K562 (cell line): ENCODE results near the gene IQSEC3. TPM values are rescaled to one million over a fixed set of nuclear protein-coding genes. Genes with fewer than 3 reads are reported as not detected.

Experiments used
- ATAC-seq: fragments of 200-7000 bp; cut with Tn5 transposase; 3 replicates; pipeline ENCODE4 v1.9.1; 2020; ENCODE audit warnings: moderate library complexity
- BruUV-seq: library from RNA; stranded (reverse); fragments of 400-500 nt; replicated peaks from 2 replicates; lab custom pipeline; 2021; lab: Mats Ljungman, UMichigan
- CTCF ChIA-PET: fragments of 300-600 bp; formaldehyde crosslinking; extraction: SDS; loops from one replicate; lab custom pipeline; 2021; ENCODE audit warnings: low intra/inter-chr PET ratio; lab: Yijun Ruan, JAX
- POLR2A ChIA-PET: fragments of 300-600, 350-650 bp; sonication (Branson Sonifier 250); formaldehyde crosslinking; extraction: SDS; loops from one replicate; lab custom pipeline; 2021; ENCODE audit warnings: antibody characterized with exemption, inconsistent platforms; lab: Yijun Ruan, JAX
- DNase-seq, 4 experiments: peaks; one replicate each; pipeline versions ENCODE4 v3.0.0 to v3.0.0-alpha.2; 2011 to 2018; ENCODE audit warnings: low spot score in 3 of 4, mixed read lengths in 3 of 4; ENCODE audit errors: extremely low read depth in 1 of 4
- FAIRE-seq: peaks from 2 replicates; lab custom pipeline; 2011; peaks lifted over from hg19 to GRCh38; lab: Jason Lieb, UNC
- H2AFZ ChIP-seq: 2 replicates; pipeline ENCODE4 v1.6.0; 2011; ENCODE audit warnings: low read depth, low read length, control low read depth, inconsistent platforms
- H3K27ac ChIP-seq: fragments of 200-600 bp; 3 replicates; pipeline ENCODE4 v1.8.0; 2011; ENCODE audit warnings: low read depth, mild to moderate bottlenecking, control low read depth, inconsistent platforms, low read length, moderate library complexity, mixed read lengths; ENCODE audit errors: extremely low read depth
- H3K27me3 ChIP-seq, 2 experiments: fragments of 300-600 bp in 1 of 2; 2 replicates in 1 of 2; 3 replicates in 1 of 2; pipeline versions ENCODE4 v1.6.0 to v1.8.0; 2011; ENCODE audit warnings: inconsistent platforms in 2 of 2, low read length in 2 of 2, mild to moderate bottlenecking in 1 of 2, mixed read lengths in 1 of 2, moderate library complexity in 1 of 2; ENCODE audit not compliant: control insufficient read depth in 2 of 2, insufficient read depth in 2 of 2
- H3K36me3 ChIP-seq: fragments of 300-600 bp; 3 replicates; pipeline ENCODE4 v1.8.0; 2011; ENCODE audit warnings: mild to moderate bottlenecking, low read length, inconsistent platforms; ENCODE audit not compliant: control insufficient read depth, insufficient read depth
- H3K4me1 ChIP-seq, 2 experiments: fragments of 200-600 bp in 1 of 2; replicated peaks in 1 of 2; 2 replicates in 1 of 2; 3 replicates in 1 of 2; pipeline versions ENCODE4 v1.5.1 to v1.8.0; 2011; ENCODE audit warnings: inconsistent platforms in 2 of 2, low read length in 2 of 2, mild to moderate bottlenecking in 1 of 2, mixed read lengths in 1 of 2, moderate library complexity in 1 of 2; ENCODE audit not compliant: control insufficient read depth in 2 of 2, insufficient read depth in 2 of 2
- H3K4me2 ChIP-seq: 2 replicates; pipeline ENCODE4 v1.6.1; 2011; ENCODE audit warnings: low read length, control low read depth, inconsistent platforms, mixed read lengths; ENCODE audit not compliant: insufficient read depth
- H3K4me3 ChIP-seq: fragments of 200-600 bp; sonication (generic), shearing (Covaris generic); 2 replicates; pipeline ENCODE4 v1.5.1; 2016; ENCODE audit warnings: control low read depth, inconsistent platforms
- H3K79me2 ChIP-seq: fragments of 200-600 bp; 3 replicates; pipeline ENCODE4 v1.8.0; 2011; ENCODE audit warnings: low read length, inconsistent platforms; ENCODE audit not compliant: control insufficient read depth, insufficient read depth
- H3K9ac ChIP-seq, 2 experiments: 2 replicates each; pipeline versions ENCODE4 v1.6.0 to v1.6.1; 2011; ENCODE audit warnings: low read depth in 2 of 2, low read length in 2 of 2, control low read depth in 1 of 2, inconsistent platforms in 1 of 2, mild to moderate bottlenecking in 1 of 2, mixed read lengths in 1 of 2; ENCODE audit not compliant: insufficient read depth in 1 of 2
- H3K9me1 ChIP-seq: one replicate; pipeline ENCODE4 v1.6.0; 2011; ENCODE audit warnings: inconsistent platforms, mild to moderate bottlenecking, low read length, moderate library complexity; ENCODE audit not compliant: control insufficient read depth, insufficient read depth
- H3K9me3 ChIP-seq: replicated peaks from 2 replicates; pipeline ENCODE4 v1.5.1; 2011; ENCODE audit warnings: low read depth, low read length, inconsistent platforms; ENCODE audit not compliant: control insufficient read depth, insufficient read depth
- H4K20me1 ChIP-seq: replicated peaks from 2 replicates; pipeline ENCODE4 v1.6.1; 2011; ENCODE audit warnings: low read length, inconsistent platforms, mixed read lengths; ENCODE audit not compliant: control insufficient read depth, insufficient read depth
- BHLHE40 ChIP-seq: IDR thresholded peaks from 2 replicates; pipeline ENCODE4 v1.6.1; 2011; ENCODE audit warnings: low read length, improper control_type of control experiment
- KAT2B ChIP-seq: IDR thresholded peaks from one replicate; pipeline ENCODE4 v1.6.1; 2012; ENCODE audit warnings: low read depth, mild to moderate bottlenecking, control low read depth, inconsistent platforms, low read length, moderate library complexity
- MLX ChIP-seq, 2 experiments: fragments of 450-650 bp in 1 of 2; sonication (generic) in 1 of 2; formaldehyde crosslinking; conservative IDR thresholded peaks; 2 replicates each; pipeline versions ENCODE4 v1.4.0 to v1.8.1; 2020 to 2022; ENCODE audit warnings: mild to moderate bottlenecking in 1 of 2, missing genetic modification reagents in 1 of 2
- MXD1 ChIP-seq: fragments of 250-450 bp; sonication (Bioruptor Pico); IDR thresholded peaks from 2 replicates; pipeline ENCODE4 v1.8.0; 2021; ENCODE audit warnings: borderline replicate concordance, mild to moderate bottlenecking, moderate library complexity; ENCODE audit not compliant: poor library complexity, severe bottlenecking
- NR3C1 ChIP-seq: sonication (generic); formaldehyde crosslinking; IDR thresholded peaks from 2 replicates; pipeline ENCODE4 v1.8.1; 2022; ENCODE audit warnings: missing genetic modification reagents
- PREB ChIP-seq: sonication (generic); formaldehyde crosslinking; IDR thresholded peaks from 2 replicates; pipeline ENCODE4 v1.8.1; 2023; ENCODE audit warnings: mild to moderate bottlenecking, missing genetic modification reagents
- PRMT5 ChIP-seq: sonication (generic); formaldehyde crosslinking; IDR thresholded peaks from 2 replicates; pipeline ENCODE4 v1.5.0; 2020; ENCODE audit warnings: missing genetic modification reagents
- ZFP91 ChIP-seq: sonication (generic); formaldehyde crosslinking; IDR thresholded peaks from 2 replicates; pipeline ENCODE4 v1.8.0; 2022; ENCODE audit warnings: mild to moderate bottlenecking, missing genetic modification reagents
- ZNF407 ChIP-seq: fragments of 450-650 bp; IDR thresholded peaks from 2 replicates; pipeline ENCODE4 v1.6.1; 2016; ENCODE audit warnings: low read depth
- ZNF444 ChIP-seq: fragments of 250-450 bp; sonication (Bioruptor Pico); IDR thresholded peaks from 2 replicates; pipeline ENCODE4 v1.4.0; 2020; ENCODE audit warnings: mild to moderate bottlenecking, moderate library complexity
- WGBS: fragments of 100-300 bp; shearing (Covaris generic); methylation state at CpG from one replicate; pipeline ENCODE4 v1.1.6; 2016; ENCODE audit warnings: low coverage, mixed read lengths; ENCODE audit not compliant: insufficient coverage; ENCODE audit errors: missing lambda C conversion rate; 5-methylcytosine and 5-hydroxymethylcytosine counted together
- in situ Hi-C: fragments of 300-500 bp; cut with MboI; formaldehyde crosslinking; loops from 4 replicates; pipeline ENCODE4 v1.15.0; 2018; ENCODE audit warnings: inconsistent platforms, mixed read lengths
- intact Hi-C: fragments of 100-400 bp; cut with micrococcal nuclease; formaldehyde crosslinking; loops from 2 replicates; pipeline ENCODE4 v1.14.2; 2022
- polyA plus RNA-seq, 8 experiments: library from polyadenylated mRNA; depleted of rRNA in 4 of 8; stranded (reverse) in 5 of 8; unstranded in 3 of 8; fragments of >200 nt; fragmentation: Nextera tagmentation in 2 of 8; fragmentation: Illumina TruSeq in 1 of 8; extraction: Ambion mirVana in 2 of 8; extraction: Trizol in 1 of 8; gene quantifications; 2 replicates each; pipeline versions ENCODE4 v1.2.1 to v1.2.3, GENCODE V29; 2011 to 2014; ENCODE audit warnings: inconsistent platforms in 1 of 8, missing spikeins in 1 of 8
- total RNA-seq, 7 experiments: library from RNA; depleted of rRNA in 6 of 7; stranded (reverse); fragments of >200 nt in 6 of 7; fragmentation: Illumina TruSeq in 2 of 7; extraction: Trizol in 2 of 7; gene quantifications; 2 replicates each; pipeline versions ENCODE4 v1.2.1 to v1.2.3, GENCODE V29; 2011 to 2021; ENCODE audit warnings: low replicate concordance in 1 of 7

Gene IQSEC3
- total and polyA plus RNA-seq, 9 of the 15 experiments (the other 6 are each of a cell fraction or from before 2014, with no cell fraction given): under 0.01 to 0.25 (median 0.08) TPM; not detected in 3

- no TSS peak for BruUV-seq
- Histone ChIP-seq H3K9me3 (peaks cover 2% of the 10 kb centered on the region; the same call in 1 of the 2 replicates), H3K27me3 (peaks cover 0 to 6% of the 10 kb centered on the region in 2 experiments; a peak in 1 of 5 replicates), H3K4me1 (peaks cover 0 to 10% of the 10 kb centered on the region in 2 experiments; a peak in 2 of 5 replicates), H3K9ac (no peak overlapping the region), H3K4me2 (no peak overlapping the region), H3K36me3 (no peaks in the 10 kb centered on the region), H3K27ac (no peak overlapping the region), H4K20me1 (no peaks in the 10 kb centered on the region), H3K4me3 (no peak overlapping the region), H3K79me2 (no peaks in the 10 kb centered on the region), H2AFZ (no peak overlapping the region), H3K9me1 (no peaks in the 10 kb centered on the region)
- FAIRE-seq (no peak), DNase-seq (no peak), ATAC-seq (no peak)
- intact Hi-C loops (no loop called here), in situ Hi-C loops (no loop called here)
- CTCF ChIA-PET: no interaction called here
- 32% methylated on average over 7 of the region's 7 CpGs for WGBS
- POLR2A ChIA-PET: no interaction called here
- TF ChIP-seq BHLHE40: no peak
- no peak for TF ChIP-seq MXD1
- no peak for TF ChIP-seq KAT2B
- TF ChIP-seq PREB (CRISPR knock-in tag): no peak
- TF ChIP-seq PRMT5 (CRISPR knock-in tag): no peak
- no peak for TF ChIP-seq ZNF444 (CRISPR knock-in tag)
- TF ChIP-seq ZNF407: no peak
- TF ChIP-seq MLX (CRISPR knock-in tag; conservative IDR thresholded peaks at IDR 0.05): no peak
- TF ChIP-seq NR3C1 (CRISPR knock-in tag): no peak
- no peak for TF ChIP-seq ZFP91 (CRISPR knock-in tag)
These were observed 24.6 kb downstream of the IQSEC3 start for GRCh38 chr12:91213-91612.
